Left kidney (tissue), 2 donors: Measurements from ENCODE around the gene ARHGEF1. TPM values are rescaled to one million over a fixed set of nuclear protein-coding genes. Genes with fewer than 3 reads are reported as not detected.
"Not testable (repeated sequence)": the region's sequence is repeated elsewhere in the genome, so short reads cannot be mapped to it uniquely, and the experiment has no call there.

Source experiments
- DNase-seq: peaks from one replicate; pipeline ENCODE4 v3.0.0-alpha.2; 2013
- polyA plus RNA-seq: library from polyadenylated mRNA; unstranded; fragments of 120-200 nt; gene quantifications from one replicate; pipeline ENCODE4 v1.2.1, GENCODE V29; 2013; ENCODE audit not compliant: insufficient read length

The ARHGEF1 gene
- polyA plus RNA-seq, 1 donor = 45.2 TPM

GRCh38 chr19:41861116-41861768, 21.7 kb upstream of the ARHGEF1 start:
- DNase-seq = no peak

- DNase-seq = no peak
Measured at GRCh38 chr19:41861846-41862245, 21.1 kb upstream of the ARHGEF1 start.

- DNase-seq = no peak
Measured at GRCh38 chr19:41862445-41862986, 20.5 kb upstream of the ARHGEF1 start.

GRCh38 chr19:41863209-41863931, 19.6 kb upstream of the ARHGEF1 start:
- DNase-seq = no peak

- DNase-seq = no peak
Measured at GRCh38 chr19:41864374-41864773, 18.6 kb upstream of the ARHGEF1 start.

- DNase-seq = no peak
Measured at GRCh38 chr19:41866284-41866683, 16.7 kb upstream of the ARHGEF1 start.

GRCh38 chr19:41868120-41868988, 14.6 kb upstream of the ARHGEF1 start:
- DNase-seq = no peak

- DNase-seq = no peak
Measured at GRCh38 chr19:41868989-41869300, 14.0 kb upstream of the ARHGEF1 start.

GRCh38 chr19:41869374-41869955, 13.5 kb upstream of the ARHGEF1 start:
- DNase-seq = no peak

GRCh38 chr19:41870401-41870873, 12.5 kb upstream of the ARHGEF1 start:
- DNase-seq = no peak

GRCh38 chr19:41871573-41872383, 11.2 kb upstream of the ARHGEF1 start:
- DNase-seq = no peak

GRCh38 chr19:41872384-41872774, 10.6 kb upstream of the ARHGEF1 start:
- no peak for DNase-seq

- peak; percentile 59 for DNase-seq
Measured at GRCh38 chr19:41872775-41873647, 10.0 kb upstream of the ARHGEF1 start.

GRCh38 chr19:41875973-41876372, 7.0 kb upstream of the ARHGEF1 start:
- DNase-seq = not testable (repeated sequence)

GRCh38 chr19:41876847-41877832, 5.8 kb upstream of the ARHGEF1 start, which contains the start of gene CD79A:
Gene CD79A (plus strand): TSS chr19:41877279. CDS start chr19:41877305, 26 bp downstream.
- no peak for DNase-seq

- DNase-seq = no peak
Measured at GRCh38 chr19:41877916-41878905, 4.8 kb upstream of the ARHGEF1 start.

GRCh38 chr19:41879080-41879479, 3.9 kb upstream of the ARHGEF1 start:
- DNase-seq = no peak
